T47D (cell line): ENCODE data around the gene EPHA7.
A peak's percentile ranks its signal among the peaks of the same experiment; 100 is the strongest.

ENCODE experiments used
- DNase-seq, 2 experiments: peaks; one replicate each; pipeline versions ENCODE4 v3.0.0 to v3.0.0-alpha.2; 2011 to 2012; ENCODE audit warnings: low read depth in 1 of 2, low spot score in 1 of 2
- JUND ChIP-seq: IDR thresholded peaks from 2 replicates; pipeline ENCODE4 v1.6.1; 2012; ENCODE audit warnings: low read depth
- in situ Hi-C: cut with HindIII; loops from 2 replicates; pipeline ENCODE4 v1.10.0; 2016; ENCODE audit warnings: low sequenced_read_pairs, low pct_unique_long_range_greater_than_20kb

EPHA7 gene

DNA sequence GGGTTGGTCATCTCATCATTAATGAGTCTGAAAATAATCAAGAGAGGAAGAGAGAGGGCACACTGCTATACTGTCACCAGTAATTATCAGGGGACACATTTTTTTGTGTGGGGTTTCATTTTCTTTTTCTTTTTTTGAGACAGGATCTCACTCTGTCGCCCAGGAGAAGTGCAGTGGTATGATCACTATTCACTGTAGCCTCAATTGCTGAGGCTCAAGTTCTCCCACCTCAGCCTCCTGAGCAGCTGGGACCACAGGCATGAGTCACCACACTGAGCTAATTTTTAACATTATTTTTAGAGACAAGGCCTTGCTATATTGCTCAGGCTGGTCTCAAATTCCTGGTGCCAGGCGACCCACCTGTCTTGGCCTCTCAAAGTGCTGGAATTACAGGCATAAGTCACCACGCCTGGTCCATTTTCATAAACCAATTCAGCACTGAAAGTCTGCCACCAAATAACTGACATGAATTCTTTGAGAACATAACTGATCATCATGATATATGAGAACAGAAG is 43.3 kb downstream of the EPHA7 start:
- in situ Hi-C loops = no loop called here
- TF ChIP-seq JUND = no peak
- DNase-seq = no peak

DNA sequence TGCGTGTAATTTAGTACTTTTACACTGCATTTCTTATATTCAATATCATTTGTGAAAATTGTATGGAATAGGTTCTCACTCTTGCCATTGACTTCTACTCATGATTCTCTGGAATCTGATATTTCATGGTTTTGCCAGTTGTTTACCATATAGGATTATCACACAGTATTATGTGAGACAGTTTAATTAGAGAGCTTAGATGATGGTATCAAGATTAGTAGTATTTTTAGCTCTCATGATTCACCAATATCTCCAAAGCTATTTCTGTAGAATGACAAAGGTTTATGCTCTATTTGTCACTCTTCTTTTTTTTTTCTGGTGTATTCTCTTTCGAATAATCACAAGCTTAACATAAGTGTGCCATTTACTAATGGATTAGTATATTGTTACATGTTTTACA is 45.9 kb downstream of the EPHA7 start:
- no peak for TF ChIP-seq JUND
- no peak for DNase-seq
- in situ Hi-C loops = no loop called here

DNA sequence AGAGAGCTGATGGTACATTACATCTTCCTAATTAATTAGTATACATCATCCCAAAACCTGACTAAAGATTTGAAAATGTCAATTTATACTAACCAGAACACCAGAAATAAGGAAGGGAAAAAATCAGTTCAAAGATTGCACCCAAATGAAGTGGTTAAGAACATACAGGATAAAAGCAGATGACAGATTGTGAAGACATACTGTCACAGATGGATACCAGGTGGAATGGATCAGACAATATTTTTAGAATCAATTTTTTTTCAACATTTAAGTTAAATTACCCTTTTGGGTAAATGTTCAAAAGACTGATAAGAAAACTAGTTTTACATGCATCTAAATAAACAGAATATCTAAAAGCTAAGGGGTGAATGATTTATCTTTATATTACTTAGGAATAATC is 47.6 kb downstream of the EPHA7 start:
- no peak for DNase-seq
- no peak for TF ChIP-seq JUND
- in situ Hi-C loops = no loop called here

DNA sequence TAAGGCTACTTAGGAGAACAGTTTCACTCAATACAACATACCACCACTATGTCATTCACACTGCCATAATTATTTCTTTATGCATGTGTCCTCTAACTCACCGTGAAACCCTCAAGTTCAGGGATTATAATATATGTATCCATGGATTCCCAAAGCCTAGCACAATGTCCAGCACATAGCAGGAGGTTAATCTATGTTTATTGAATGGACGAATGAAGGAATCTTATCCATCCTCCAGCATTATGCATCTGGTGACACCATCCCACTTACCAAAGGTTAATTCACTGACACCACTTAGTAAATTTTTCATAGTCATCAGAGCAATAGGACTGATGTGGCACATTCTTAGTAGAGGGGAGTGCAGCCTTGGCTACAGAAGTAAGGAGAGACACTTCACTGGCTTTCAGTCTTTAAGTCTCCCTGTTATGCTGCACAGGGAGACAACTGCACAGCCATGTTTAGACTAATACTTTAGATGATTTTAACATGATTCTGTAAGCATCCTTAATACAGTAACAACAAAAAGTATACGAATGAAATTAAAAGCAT is 49.7 kb downstream of the EPHA7 start:
- in situ Hi-C loops = no loop called here
- TF ChIP-seq JUND = no peak
- no peak for DNase-seq

DNA sequence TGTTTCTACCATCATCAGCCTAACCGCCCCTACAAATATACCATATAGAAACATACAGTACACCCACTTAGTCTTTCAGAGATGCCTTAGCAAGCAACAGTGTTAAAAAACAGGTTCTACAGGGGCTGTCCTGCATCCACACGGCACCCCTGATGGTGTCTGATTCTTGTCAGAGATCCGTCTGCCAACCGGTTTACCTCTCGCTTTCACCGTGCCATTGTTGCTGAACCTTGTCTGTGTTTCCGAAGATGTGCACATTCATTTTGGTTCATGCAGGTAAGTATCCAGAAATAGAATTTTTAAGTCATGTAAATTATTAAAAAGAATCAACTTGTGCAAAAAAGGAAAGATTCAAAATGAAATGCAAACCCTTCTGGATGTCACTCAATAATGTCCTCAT is 52.9 kb downstream of the EPHA7 start:
- peak in 1 of 2 experiments; percentile 7 for DNase-seq
- in situ Hi-C loops = no loop called here
- no peak for TF ChIP-seq JUND

DNA sequence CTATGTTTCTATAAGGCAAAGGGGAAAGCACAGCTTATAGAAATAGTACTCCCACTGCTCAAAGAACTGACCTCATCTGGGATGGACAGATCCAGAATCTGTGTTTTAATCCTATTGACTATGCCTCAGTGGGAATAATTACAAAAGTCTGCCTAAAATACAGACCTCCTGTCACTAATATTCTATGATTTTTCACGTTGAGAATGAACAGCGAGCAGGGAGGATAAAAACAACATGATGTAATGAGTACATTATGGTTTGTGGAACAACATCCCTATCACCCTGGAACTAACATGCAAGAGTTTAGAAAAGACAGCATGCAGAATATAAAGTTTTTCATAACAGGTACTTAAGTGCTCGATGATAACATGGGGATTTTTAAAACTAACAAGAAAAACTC is 53.9 kb downstream of the EPHA7 start:
- no peak for TF ChIP-seq JUND
- DNase-seq = no peak
- in situ Hi-C loops = no loop called here

DNA sequence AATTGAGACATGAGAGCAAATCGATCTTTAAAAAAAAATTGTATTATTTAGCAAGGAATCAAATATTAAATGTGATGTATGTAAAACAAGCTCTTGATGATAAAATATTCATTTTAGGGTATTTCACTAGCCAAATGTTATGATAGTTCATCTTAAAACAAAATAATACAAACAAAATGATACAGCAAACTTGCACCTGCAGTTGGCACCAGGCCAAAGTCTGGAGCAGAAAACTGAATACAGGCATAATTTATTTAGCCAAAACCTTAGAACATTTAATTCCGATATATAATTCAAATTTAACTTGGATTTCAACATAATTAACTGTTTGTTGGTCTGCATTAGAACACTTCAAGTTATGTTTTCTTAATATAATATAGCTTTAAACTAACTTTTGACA is 60.9 kb downstream of the EPHA7 start:
- peak in 1 of 2 experiments; percentile 1 for DNase-seq
- in situ Hi-C loops = no loop called here
- TF ChIP-seq JUND = no peak

DNA sequence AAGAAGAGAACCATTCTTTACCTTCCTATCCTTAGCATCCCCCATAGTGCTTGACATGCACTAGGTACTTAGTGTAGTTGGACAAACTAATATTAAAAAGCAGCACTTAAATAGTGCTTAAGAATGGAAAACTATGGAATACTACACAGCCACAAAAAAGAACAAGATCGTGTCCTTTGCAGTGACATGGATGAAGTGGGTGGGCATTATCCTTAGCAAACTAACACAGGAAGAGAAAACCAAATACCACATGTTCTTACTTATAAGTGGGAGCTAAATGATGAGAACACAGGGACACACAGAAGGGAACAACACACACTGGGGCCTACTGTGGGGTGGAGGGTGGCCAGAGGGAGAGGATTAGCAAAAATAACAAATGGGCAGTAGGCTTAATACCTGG is 66.8 kb downstream of the EPHA7 start:
- TF ChIP-seq JUND = no peak
- in situ Hi-C loops = no loop called here
- no peak for DNase-seq

DNA sequence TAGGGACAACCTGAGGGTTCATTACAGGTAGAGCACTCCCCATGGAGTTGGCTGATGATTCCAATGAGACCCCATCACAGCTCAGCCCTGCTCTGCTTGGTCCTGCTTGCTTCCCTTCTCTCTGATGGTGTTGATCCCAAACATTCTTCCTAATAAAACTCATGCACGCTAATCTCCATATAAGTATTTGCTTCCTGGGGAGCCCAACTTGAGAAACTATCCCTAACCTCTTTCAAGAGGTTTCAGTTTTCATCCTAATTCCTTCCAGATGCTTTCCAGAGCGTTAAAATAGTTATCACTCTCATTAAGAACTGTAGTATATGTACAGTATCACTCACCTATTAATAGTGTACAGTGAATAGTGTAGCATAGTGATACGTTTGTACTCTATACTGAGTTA is 68.1 kb downstream of the EPHA7 start:
- in situ Hi-C loops = no loop called here
- no peak for DNase-seq
- no peak for TF ChIP-seq JUND

DNA sequence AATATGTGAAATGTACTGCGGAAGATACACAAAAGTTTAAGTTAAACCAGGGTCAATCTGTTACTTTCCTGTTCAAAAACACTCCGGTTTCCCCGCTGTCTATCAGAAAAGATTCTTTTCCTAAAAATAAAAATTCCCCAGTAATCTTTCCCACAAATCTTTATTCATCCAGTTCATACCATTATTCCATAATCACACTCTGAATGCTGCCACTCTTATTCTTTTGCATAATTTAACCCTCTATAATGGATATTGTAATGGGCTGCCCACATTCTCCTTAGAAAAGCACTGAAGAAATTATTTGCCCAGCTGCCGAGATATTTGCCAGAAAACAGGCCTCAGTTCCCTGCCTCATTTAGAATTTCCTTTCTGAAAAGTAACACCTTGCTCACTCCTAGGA is 68.6 kb downstream of the EPHA7 start:
- TF ChIP-seq JUND = no peak
- in situ Hi-C loops = no loop called here
- no peak for DNase-seq

DNA sequence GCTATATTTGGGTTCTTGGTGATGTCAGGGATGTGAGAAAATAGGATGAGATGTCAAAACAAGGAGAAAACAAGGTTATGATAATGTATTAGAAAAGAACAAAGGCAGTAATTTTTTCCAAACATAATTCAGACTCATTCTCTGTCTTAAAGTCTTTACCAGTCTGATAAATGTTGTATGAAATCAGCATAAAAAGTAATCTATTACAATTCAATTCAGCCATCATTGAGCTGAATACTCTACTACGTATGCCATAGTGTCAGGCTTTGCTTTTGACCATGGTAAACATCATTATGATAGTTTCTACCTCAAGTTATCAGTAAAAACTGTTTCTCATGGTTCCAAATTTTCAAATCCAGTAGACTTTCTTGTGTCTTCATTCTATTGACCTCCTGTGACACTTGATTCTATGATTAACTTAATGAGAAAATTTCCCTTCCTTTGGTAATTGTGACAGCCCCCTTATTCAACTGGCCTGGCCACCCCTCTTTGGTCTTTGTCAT is 75.0 kb downstream of the EPHA7 start:
- TF ChIP-seq JUND = no peak
- in situ Hi-C loops = no loop called here

DNA sequence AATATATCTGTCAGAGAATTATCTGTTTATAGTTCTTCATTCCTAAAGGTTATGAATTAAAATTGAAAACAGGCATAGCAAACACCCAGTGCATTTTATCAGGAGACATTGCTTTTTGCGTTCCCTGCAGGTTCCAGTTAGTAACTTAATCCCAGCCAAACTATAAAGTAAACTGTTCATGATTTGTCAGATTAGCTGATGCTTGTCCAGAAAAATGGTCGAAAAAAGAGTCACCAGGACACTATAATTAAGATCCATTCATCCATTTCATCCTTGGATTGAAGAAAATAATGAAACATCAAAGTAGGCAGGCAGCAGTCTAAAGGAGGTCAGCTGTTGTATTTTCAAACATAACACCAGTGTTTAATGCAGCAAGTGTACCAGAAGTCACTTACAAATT is 75.9 kb downstream of the EPHA7 start:
- no peak for DNase-seq
- TF ChIP-seq JUND = no peak
- in situ Hi-C loops = no loop called here

More for the DNA sequence above, 75.0 kb downstream of the EPHA7 start:
- no peak for DNase-seq

DNA sequence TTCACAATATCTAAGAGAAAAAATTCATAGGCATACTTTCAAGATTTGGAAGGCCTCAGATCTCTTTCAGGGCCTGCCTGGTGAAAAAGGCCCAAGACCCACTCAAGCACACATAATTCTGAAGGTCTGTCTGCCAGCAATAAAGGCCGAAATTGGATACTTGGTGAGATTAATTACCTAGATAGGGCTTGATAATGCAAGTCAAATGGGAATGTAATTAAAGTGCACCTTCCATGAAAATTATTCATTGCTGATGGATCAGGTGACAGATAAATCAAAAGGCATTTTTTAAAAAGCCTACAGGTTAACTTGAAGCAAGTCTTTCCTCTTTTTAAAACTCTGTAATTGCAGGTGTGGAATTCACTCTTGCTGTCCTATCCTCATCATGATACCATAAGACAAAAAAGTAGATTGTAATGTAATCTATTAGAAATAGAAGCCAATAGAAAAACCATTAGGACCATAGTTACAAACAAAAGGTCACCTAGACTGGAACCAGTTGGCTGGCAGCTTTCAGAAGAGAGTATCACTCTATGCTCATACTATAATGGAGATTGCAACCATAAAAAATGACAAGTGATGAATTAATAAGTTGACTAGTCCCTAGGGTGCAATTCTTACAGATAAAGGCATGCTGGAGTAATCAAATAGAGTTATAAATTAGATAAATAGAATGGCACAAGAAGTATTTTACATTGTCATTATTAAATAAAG is 77.3 kb downstream of the EPHA7 start:
- DNase-seq = no peak
- in situ Hi-C loops = no loop called here
- no peak for TF ChIP-seq JUND

DNA sequence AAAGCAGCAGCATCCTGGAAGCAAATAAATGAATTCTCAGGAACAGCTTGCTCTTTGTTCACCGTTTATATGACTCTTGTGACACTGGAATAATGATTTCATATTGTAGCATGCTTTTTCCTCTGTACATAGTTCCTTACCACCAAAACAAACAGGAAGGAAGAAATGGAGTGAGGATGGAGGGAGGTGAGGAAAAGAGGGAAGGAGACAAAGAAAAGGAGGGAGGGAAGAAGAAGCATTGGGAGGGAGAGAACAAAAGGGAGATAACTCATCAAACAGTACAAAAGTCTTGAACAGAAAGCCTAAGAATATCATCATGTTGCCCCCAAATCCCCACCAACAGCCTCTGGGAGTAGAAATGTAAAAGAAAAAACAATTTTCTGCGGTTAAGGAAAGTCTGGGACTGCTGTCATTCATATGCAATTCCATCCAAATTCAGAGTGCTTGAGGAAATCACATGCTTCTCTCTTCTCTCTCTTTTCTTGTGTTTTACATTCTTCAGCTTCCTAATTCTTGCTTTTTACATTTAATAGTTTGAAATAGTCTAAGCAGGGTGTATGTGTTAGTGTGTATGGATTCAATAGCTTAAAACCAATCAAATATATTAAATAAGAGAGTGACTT is 81.5 kb downstream of the EPHA7 start:
- no peak for TF ChIP-seq JUND
- DNase-seq = no peak
- in situ Hi-C loops = no loop called here
